ENCODE data around the gene CMTM5. TPM values are rescaled to one million over a fixed set of nuclear protein-coding genes. Genes with fewer than 3 reads are reported as not detected.
"Not testable (repeated sequence)": the region's sequence is repeated elsewhere in the genome, so short reads cannot be mapped to it uniquely, and the experiment has no call there.

The CMTM5 gene
- polyA plus RNA-seq, 6 donors from 2014 or later = 0.36 to 2.5 (median 1.6) TPM; not detected in 2

- peak overlapping the region in 1 of 8 donors; percentile 42 for H3K4me3 Mint-ChIP-seq
- no peak for DNase-seq
- H3K36me3 Mint-ChIP-seq = no peaks in the 10 kb centered on the region
- no peaks in the 10 kb centered on the region for H3K9me3 Mint-ChIP-seq
- H3K27ac Mint-ChIP-seq = peak overlapping the region in 1 of 6 donors; percentile 15
- H3K4me1 Mint-ChIP-seq = peaks cover 8 to 20% (median 19%) of the 10 kb centered on the region in 3 donors
- H3K27me3 Mint-ChIP-seq = peaks cover 42 to 84% (median 56%) of the 10 kb centered on the region in 3 donors
- no peak for ATAC-seq (ENCODE audit: low read depth in 2 of 2)
These were observed 32.6 kb downstream of the CMTM5 start for GRCh38 chr14:23409475-23409874.

GRCh38 chr14:23409966-23410635 lies 33.3 kb downstream of the CMTM5 start:
- ATAC-seq (ENCODE audit: low read depth in 2 of 2) = no peak
- no peak for DNase-seq
- Mint-ChIP-seq H3K27ac (peak overlapping the region in 2 of 6 donors; percentile 62 to 84), H3K4me1 (peaks cover 8 to 19% (median 18%) of the 10 kb centered on the region in 3 donors), H3K27me3 (peaks cover 39 to 80% (median 55%) of the 10 kb centered on the region in 3 donors), H3K36me3 (no peaks in the 10 kb centered on the region), H3K4me3 (peak overlapping the region in 1 of 8 donors; percentile 42), H3K9me3 (no peaks in the 10 kb centered on the region)

- DNase-seq = no peak
- ATAC-seq (ENCODE audit: low read depth in 2 of 2) = no peak
These were observed 35.0 kb downstream of the CMTM5 start for GRCh38 chr14:23411563-23412525.

GRCh38 chr14:23413681-23414080 lies 36.8 kb downstream of the CMTM5 start:
- peaks cover 29 to 62% (median 62%) of the 10 kb centered on the region in 3 donors for H3K27me3 Mint-ChIP-seq
- no peaks in the 10 kb centered on the region for H3K36me3 Mint-ChIP-seq
- ATAC-seq (ENCODE audit: low read depth in 2 of 2) (no peak), DNase-seq (no peak)
- H3K4me1 Mint-ChIP-seq = peaks cover 0 to 4% (median 0%) of the 10 kb centered on the region in 3 donors
- H3K9me3 Mint-ChIP-seq = no peaks in the 10 kb centered on the region
- peak overlapping the region in 1 of 8 donors; percentile 2 for H3K4me3 Mint-ChIP-seq
- no peak overlapping the region for H3K27ac Mint-ChIP-seq

More at GRCh38 chr14:23411563-23412525, 35.0 kb downstream of the CMTM5 start:
- Mint-ChIP-seq H3K4me3 (no peak overlapping the region), H3K27me3 (peaks cover 37 to 74% (median 58%) of the 10 kb centered on the region in 3 donors), H3K9me3 (no peaks in the 10 kb centered on the region), H3K36me3 (no peaks in the 10 kb centered on the region), H3K4me1 (peaks cover 0 to 7% (median 7%) of the 10 kb centered on the region in 3 donors), H3K27ac (no peak overlapping the region)

DNA sequence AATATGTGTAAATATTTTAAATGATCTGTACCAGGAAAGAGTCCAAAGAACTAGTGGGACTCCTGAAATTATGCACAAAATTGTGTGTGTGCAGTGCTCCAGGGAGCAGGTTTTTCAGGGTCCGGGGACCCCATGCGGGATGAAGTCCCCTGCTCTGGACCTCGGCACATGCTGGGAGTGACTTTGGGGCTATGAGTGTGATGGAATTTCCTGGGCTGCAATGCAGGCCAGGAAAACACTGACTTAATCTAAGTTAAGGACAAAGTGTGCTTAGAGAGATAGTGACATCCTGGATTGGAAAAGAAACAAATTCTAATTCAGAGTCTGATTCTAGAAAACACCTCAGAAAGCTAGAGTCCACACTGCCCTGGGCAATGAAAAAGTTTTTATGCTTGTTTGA lies 37.4 kb downstream of the CMTM5 start:
- ATAC-seq (ENCODE audit: low read depth in 2 of 2) (no peak), DNase-seq (no peak)
- no peaks in the 10 kb centered on the region for H3K9me3 Mint-ChIP-seq
- H3K4me1 Mint-ChIP-seq = no peaks in the 10 kb centered on the region
- H3K36me3 Mint-ChIP-seq = no peaks in the 10 kb centered on the region
- H3K4me3 Mint-ChIP-seq = no peak overlapping the region
- no peak overlapping the region for H3K27ac Mint-ChIP-seq
- H3K27me3 Mint-ChIP-seq = peaks cover 29 to 63% (median 62%) of the 10 kb centered on the region in 3 donors

DNA sequence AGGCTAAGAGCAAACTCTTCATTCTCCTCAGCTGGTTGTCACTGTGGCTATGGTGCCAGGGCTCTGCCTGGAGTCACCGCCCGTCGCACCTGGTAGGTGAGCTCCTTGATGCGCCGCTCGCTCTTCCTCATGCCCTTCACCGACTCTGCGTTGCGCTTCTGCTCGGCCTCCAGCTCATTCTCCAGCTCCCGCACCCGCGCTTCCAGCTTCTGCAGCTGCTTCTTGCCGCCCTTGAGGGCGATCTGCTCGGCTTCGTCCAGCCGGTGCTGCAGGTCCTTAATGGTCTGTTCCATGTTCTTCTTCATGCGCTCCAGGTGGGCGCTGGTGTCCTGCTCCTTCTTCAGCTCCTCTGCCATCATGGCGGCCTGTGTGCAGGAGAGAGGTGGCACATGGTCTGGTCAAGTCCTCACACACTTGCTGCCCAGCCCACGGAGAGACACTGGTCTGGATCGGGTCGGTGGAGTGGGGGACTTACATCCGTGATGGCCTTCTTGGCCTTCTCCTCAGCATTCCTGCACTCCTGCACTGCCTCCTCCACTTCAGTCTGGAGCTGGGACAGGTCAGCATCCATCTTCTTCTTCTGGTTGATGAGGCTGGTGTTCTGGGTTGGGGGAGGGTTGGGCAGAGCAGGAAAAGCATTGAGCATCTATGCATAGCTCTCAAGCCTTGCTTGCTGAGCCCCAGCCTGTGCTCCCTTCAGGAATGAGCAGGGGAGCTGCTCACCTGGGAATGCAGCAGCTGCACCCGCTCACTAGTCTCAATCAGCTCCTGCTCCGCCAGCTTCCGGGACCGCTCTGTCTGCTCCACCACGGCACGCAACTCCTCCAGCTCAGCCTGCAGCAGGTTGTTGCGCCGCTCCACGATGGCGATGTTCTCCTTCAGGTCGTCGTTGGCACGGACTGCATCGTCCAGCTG lies 38.3 kb downstream of the CMTM5 start:
- H3K27ac Mint-ChIP-seq = no peak overlapping the region
- no peaks in the 10 kb centered on the region for H3K36me3 Mint-ChIP-seq
- H3K27me3 Mint-ChIP-seq = peaks cover 31 to 68% (median 63%) of the 10 kb centered on the region in 3 donors
- no peaks in the 10 kb centered on the region for H3K9me3 Mint-ChIP-seq
- DNase-seq (no peak), ATAC-seq (ENCODE audit: low read depth in 2 of 2) (no peak)
- peak overlapping the region in 1 of 8 donors; percentile 79 for H3K4me3 Mint-ChIP-seq
- no peaks in the 10 kb centered on the region for H3K4me1 Mint-ChIP-seq

GRCh38 chr14:23415821-23416778 lies 39.3 kb downstream of the CMTM5 start:
- Mint-ChIP-seq H3K27ac (no peak overlapping the region), H3K27me3 (peaks cover 24 to 62% (median 59%) of the 10 kb centered on the region in 3 donors), H3K4me1 (no peaks in the 10 kb centered on the region), H3K4me3 (no peak overlapping the region), H3K9me3 (no peaks in the 10 kb centered on the region), H3K36me3 (no peaks in the 10 kb centered on the region)
- ATAC-seq (ENCODE audit: low read depth in 2 of 2) (no peak), DNase-seq (no peak)

DNA sequence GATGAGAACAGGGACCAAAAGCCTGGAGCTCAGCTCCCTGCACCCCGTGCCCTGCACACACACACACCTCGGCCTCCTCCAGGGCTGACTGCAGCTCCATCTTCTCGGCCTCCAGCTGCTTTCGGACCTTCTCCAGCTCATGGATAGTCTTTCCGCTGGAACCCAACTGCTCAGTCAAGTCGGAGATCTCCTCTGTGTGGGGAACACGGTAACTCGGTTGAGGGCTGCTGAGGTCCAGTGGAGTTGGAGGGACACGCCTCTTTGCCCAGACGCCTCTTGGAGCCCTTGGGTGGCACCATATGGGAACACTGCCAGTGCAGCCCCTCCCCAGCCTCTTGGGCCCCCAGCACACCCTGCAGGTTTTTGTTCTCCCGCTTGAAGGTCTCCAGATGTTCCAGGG lies 40.0 kb downstream of the CMTM5 start:
- no peak overlapping the region for H3K27ac Mint-ChIP-seq
- no peaks in the 10 kb centered on the region for H3K9me3 Mint-ChIP-seq
- no peak for DNase-seq
- no peaks in the 10 kb centered on the region for H3K36me3 Mint-ChIP-seq
- H3K4me3 Mint-ChIP-seq = no peak overlapping the region
- H3K4me1 Mint-ChIP-seq = no peaks in the 10 kb centered on the region
- ATAC-seq (ENCODE audit: low read depth in 2 of 2) = no peak
- peaks cover 27 to 57% (median 52%) of the 10 kb centered on the region in 3 donors for H3K27me3 Mint-ChIP-seq

DNA sequence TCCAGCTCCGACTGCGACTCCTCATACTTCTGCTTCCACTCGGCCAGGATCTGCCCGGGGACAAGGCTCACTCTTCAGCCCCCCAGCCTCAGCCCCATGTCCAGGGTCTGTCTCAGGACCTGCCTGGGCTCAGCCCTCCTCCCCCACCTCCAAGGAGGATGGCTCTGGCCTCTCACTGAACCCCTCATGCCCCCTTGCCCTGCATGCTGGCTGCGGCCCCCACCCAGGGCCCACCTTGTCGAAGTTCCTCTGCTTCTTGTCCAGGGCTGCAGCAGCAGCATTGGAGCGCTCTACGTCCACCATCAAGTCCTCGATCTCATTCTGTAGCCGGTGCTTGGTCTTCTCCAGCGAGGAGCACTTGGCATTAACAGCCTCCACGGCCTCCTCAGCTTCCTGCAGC lies 40.4 kb downstream of the CMTM5 start:
- not testable (repeated sequence) for DNase-seq; H3K4me3 Mint-ChIP-seq; H3K4me1 Mint-ChIP-seq; H3K9me3 Mint-ChIP-seq; H3K36me3 Mint-ChIP-seq; H3K27ac Mint-ChIP-seq; ATAC-seq (ENCODE audit: low read depth in 2 of 2)
- H3K27me3 Mint-ChIP-seq = peaks cover 28 to 53% (median 50%) of the 10 kb centered on the region in 3 donors

DNA sequence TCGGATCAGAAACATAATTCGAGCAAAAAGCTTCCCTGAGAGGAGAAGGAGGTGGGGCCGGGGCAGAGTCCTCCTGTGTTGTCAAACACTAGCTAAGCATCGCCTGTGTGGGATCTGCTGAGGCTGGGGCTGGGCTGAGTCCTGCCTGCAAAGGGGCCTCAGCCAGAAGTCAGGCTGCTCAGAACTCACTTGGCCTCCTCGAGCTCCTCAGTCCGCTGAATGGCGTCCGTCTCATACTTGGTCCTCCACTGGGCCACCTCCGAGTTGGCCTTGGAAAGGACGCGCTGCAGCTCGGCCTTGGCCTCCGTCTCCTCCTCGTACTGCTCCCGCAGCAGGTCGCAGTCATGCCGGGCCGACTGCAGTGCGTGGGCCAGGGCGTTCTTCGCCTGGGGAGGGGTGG lies 41.2 kb downstream of the CMTM5 start:
- Mint-ChIP-seq H3K27ac (no peak overlapping the region), H3K4me1 (no peaks in the 10 kb centered on the region), H3K36me3 (no peaks in the 10 kb centered on the region), H3K9me3 (no peaks in the 10 kb centered on the region), H3K4me3 (no peak overlapping the region), H3K27me3 (peaks cover 25 to 50% (median 49%) of the 10 kb centered on the region in 3 donors)
- ATAC-seq (ENCODE audit: low read depth in 2 of 2) (no peak), DNase-seq (no peak)

DNA sequence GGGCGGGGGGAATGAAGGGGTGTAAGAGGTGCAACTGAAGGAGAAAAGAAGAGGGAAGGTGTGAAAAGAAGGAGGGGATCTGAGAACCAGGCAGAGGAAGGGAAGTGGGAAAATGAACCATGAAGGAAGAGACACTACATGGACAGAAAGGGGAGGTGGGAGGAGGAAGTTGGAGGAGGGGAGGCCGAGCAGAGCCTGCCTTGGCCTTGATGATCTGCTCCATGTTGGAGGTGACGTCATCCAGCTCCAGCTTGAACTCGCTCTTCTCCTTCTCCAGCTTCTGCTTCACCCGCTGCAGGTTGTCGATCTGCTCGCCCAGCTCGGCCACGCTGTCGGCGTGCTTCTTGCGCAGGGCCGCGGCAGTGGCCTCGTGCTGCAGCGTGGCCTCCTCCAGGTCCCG lies 42.8 kb downstream of the CMTM5 start:
- not testable (repeated sequence) for H3K9me3 Mint-ChIP-seq; H3K4me3 Mint-ChIP-seq; ATAC-seq (ENCODE audit: low read depth in 2 of 2); H3K4me1 Mint-ChIP-seq; H3K36me3 Mint-ChIP-seq; H3K27ac Mint-ChIP-seq; DNase-seq
- H3K27me3 Mint-ChIP-seq = peaks cover 14 to 59% (median 49%) of the 10 kb centered on the region in 3 donors

GRCh38 chr14:23421594-23421993 lies 44.7 kb downstream of the CMTM5 start:
- Mint-ChIP-seq H3K36me3 (no peaks in the 10 kb centered on the region), H3K4me1 (peaks cover 0 to under 1% (median 0%) of the 10 kb centered on the region in 3 donors), H3K4me3 (no peak overlapping the region), H3K9me3 (no peaks in the 10 kb centered on the region), H3K27me3 (peaks cover 8 to 44% (median 38%) of the 10 kb centered on the region in 3 donors), H3K27ac (no peak overlapping the region)
- DNase-seq = no peak
- no peak for ATAC-seq (ENCODE audit: low read depth in 2 of 2)
